Measurements from ENCODE around the gene CUL2. TPM values are rescaled to one million over a fixed set of nuclear protein-coding genes. Genes with fewer than 3 reads are reported as not detected.

Gene CUL2
- total and polyA plus RNA-seq, 2 experiments from 2014 or later = 17.2 to 38.3 TPM

- TF ChIP-seq ZNF331 (CRISPR knock-in tag; IDR thresholded peaks at IDR 0.05; ENCODE audit: low read depth) = no peak
- TF ChIP-seq ETS1 (IDR thresholded peaks at IDR 0.05) = no peak
- Histone ChIP-seq H3K4me2 (peak overlapping the region; percentile 37), H3K4me1 (ENCODE audit: insufficient read depth) (peaks cover 15% of the 10 kb centered on the region), H3K27ac (ENCODE audit: low read depth) (peak overlapping the region; percentile 64; the same call in 1 of the 2 replicates), H4K20me1 (replicated peaks; ENCODE audit: insufficient read depth) (no peaks in the 10 kb centered on the region; the same call in 1 of the 2 replicates), H2AFZ (no peak overlapping the region), H3K9me2 (ENCODE audit: insufficient read depth) (no peaks in the 10 kb centered on the region), H3K79me2 (replicated peaks; ENCODE audit: insufficient read depth) (no peaks in the 10 kb centered on the region), H3K36me3 (ENCODE audit: insufficient read depth) (peaks cover 3% of the 10 kb centered on the region; the same call in 1 of the 2 replicates), H3K4me3 (0 out of 2 replicates have a peak overlapping the region, but pooled peaks have one; percentile 2), H3K27me3 (ENCODE audit: insufficient read depth) (no peaks in the 10 kb centered on the region), H3F3A (replicated peaks; ENCODE audit: low read depth) (no peaks in the 10 kb centered on the region)
- H3K27me3 Mint-ChIP-seq (ENCODE audit: insufficient read depth, low read depth, poor library complexity) = no peaks in the 10 kb centered on the region
- ATAC-seq (no peak), DNase-seq (ENCODE audit: low spot score) (no peak)
- H3K4me1 Mint-ChIP-seq = peaks cover 13% of the 10 kb centered on the region; the same call in 2 of the 3 replicates
- peaks cover 12% of the 10 kb centered on the region for H3K36me3 Mint-ChIP-seq (ENCODE audit: low read depth)
- peak overlapping the region; percentile 67 for H3K27ac Mint-ChIP-seq
- no peaks in the 10 kb centered on the region for H3K9me3 Mint-ChIP-seq
- no peak overlapping the region for H3K4me3 Mint-ChIP-seq
Measured at GRCh38 chr10:35058686-35059085, 31.5 kb downstream of the CUL2 start.

GRCh38 chr10:35058134-35058533 is 32.0 kb downstream of the CUL2 start:
- Histone ChIP-seq H3K36me3 (ENCODE audit: insufficient read depth) (peaks cover 3% of the 10 kb centered on the region; the same call in 1 of the 2 replicates), H3K4me2 (peak overlapping the region; percentile 37), H3K9me2 (ENCODE audit: insufficient read depth) (no peaks in the 10 kb centered on the region), H3F3A (replicated peaks; ENCODE audit: low read depth) (no peaks in the 10 kb centered on the region), H3K27ac (ENCODE audit: low read depth) (peak overlapping the region; percentile 64; the same call in 1 of the 2 replicates), H3K79me2 (replicated peaks; ENCODE audit: insufficient read depth) (no peaks in the 10 kb centered on the region), H3K27me3 (ENCODE audit: insufficient read depth) (no peaks in the 10 kb centered on the region), H4K20me1 (replicated peaks; ENCODE audit: insufficient read depth) (no peaks in the 10 kb centered on the region; the same call in 1 of the 2 replicates), H3K4me1 (ENCODE audit: insufficient read depth) (peaks cover 15% of the 10 kb centered on the region), H3K4me3 (0 out of 2 replicates have a peak overlapping the region, but pooled peaks have one; percentile 2), H2AFZ (no peak overlapping the region)
- Mint-ChIP-seq H3K27ac (peak overlapping the region; percentile 67), H3K4me3 (no peak overlapping the region), H3K27me3 (ENCODE audit: insufficient read depth, low read depth, poor library complexity) (no peaks in the 10 kb centered on the region), H3K4me1 (peaks cover 13% of the 10 kb centered on the region; the same call in 2 of the 3 replicates), H3K36me3 (ENCODE audit: low read depth) (peaks cover 12% of the 10 kb centered on the region), H3K9me3 (no peaks in the 10 kb centered on the region)
- no peak for TF ChIP-seq REST (IDR thresholded peaks at IDR 0.05; ENCODE audit: unreplicated experiment)
- no peak for TF ChIP-seq EZH2phosphoT487 (IDR thresholded peaks at IDR 0.05; ENCODE audit: unreplicated experiment)
- TF ChIP-seq EZH2 (IDR thresholded peaks at IDR 0.05; ENCODE audit: low read depth, unreplicated experiment) = no peak
- TF ChIP-seq POLR2AphosphoS5 (IDR thresholded peaks at IDR 0.05; ENCODE audit: low read depth) = no peak
- ATAC-seq (no peak), DNase-seq (ENCODE audit: low spot score) (peak; percentile 20)

Measured in GM23338 (cell line).